Measurements from ENCODE around the gene GPR161. TPM values are rescaled to one million over a fixed set of nuclear protein-coding genes. Genes with fewer than 3 reads are reported as not detected.
A peak's percentile ranks its signal among the peaks of the same experiment; 100 is the strongest.

Gene GPR161
- total RNA-seq, 1 experiment from 2014 or later = 8.4 TPM

DNA sequence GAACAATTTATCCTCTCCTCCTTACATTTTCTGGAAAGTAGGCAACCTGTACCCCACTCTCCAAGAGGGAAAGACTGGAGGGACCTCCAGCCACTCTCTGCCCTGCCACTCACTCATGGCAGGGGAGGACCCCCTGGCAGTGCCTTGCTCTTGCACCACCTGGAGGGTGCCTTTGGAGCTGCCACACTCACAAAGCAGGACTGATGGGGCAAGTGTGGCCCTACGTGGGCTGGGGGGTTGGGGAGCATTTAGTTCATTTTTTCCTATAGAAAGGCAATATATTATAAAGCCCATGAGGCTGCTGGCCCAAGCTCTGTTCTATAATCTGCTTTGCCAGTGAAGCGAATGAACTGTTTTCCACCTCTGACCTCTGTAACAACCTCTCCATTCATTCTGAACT is 50.3 kb downstream of the GPR161 start:
- Mint-ChIP-seq H3K27ac (ENCODE audit: unreplicated experiment) (no peak overlapping the region), H3K36me3 (ENCODE audit: insufficient read depth, unreplicated experiment) (no peaks in the 10 kb centered on the region), H3K4me1 (ENCODE audit: low read depth, unreplicated experiment) (no peaks in the 10 kb centered on the region), H3K4me3 (ENCODE audit: low read depth, unreplicated experiment) (no peak overlapping the region), H3K27me3 (ENCODE audit: unreplicated experiment) (no peaks in the 10 kb centered on the region), H3K9me3 (ENCODE audit: low read depth, unreplicated experiment) (no peaks in the 10 kb centered on the region)
- no peak for DNase-seq
- TF ChIP-seq, protein P1, sequence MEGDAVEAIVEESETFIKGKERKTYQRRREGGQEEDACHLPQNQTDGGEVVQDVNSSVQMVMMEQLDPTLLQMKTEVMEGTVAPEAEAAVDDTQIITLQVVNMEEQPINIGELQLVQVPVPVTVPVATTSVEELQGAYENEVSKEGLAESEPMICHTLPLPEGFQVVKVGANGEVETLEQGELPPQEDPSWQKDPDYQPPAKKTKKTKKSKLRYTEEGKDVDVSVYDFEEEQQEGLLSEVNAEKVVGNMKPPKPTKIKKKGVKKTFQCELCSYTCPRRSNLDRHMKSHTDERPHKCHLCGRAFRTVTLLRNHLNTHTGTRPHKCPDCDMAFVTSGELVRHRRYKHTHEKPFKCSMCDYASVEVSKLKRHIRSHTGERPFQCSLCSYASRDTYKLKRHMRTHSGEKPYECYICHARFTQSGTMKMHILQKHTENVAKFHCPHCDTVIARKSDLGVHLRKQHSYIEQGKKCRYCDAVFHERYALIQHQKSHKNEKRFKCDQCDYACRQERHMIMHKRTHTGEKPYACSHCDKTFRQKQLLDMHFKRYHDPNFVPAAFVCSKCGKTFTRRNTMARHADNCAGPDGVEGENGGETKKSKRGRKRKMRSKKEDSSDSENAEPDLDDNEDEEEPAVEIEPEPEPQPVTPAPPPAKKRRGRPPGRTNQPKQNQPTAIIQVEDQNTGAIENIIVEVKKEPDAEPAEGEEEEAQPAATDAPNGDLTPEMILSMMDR (IDR thresholded peaks at IDR 0.05; ENCODE audit: unreplicated experiment) = no peak
- intact Hi-C loops (cut with micrococcal nuclease; ENCODE audit: unreplicated experiment) = no loop called here
- CTCF ChIA-PET = no interaction called here
- no TSS peak for BruUV-seq (replicated peaks)

GRCh38 chr1:168085401-168085872 is 51.3 kb downstream of the GPR161 start:
- H3K27me3 Mint-ChIP-seq (ENCODE audit: unreplicated experiment) = no peaks in the 10 kb centered on the region
- CTCF ChIA-PET = interaction anchor here (0.6 kb wide), 2 partner anchors 369 to 1425 kb away, joined by 3 read pairs; no protein-coding TSS in a partner anchor
- BruUV-seq (replicated peaks) = no TSS peak
- H3K4me1 Mint-ChIP-seq (ENCODE audit: low read depth, unreplicated experiment) = no peaks in the 10 kb centered on the region
- no peaks in the 10 kb centered on the region for H3K36me3 Mint-ChIP-seq (ENCODE audit: insufficient read depth, unreplicated experiment)
- TF ChIP-seq, protein P1 (IDR thresholded peaks at IDR 0.05; ENCODE audit: unreplicated experiment) = no peak
- no peak overlapping the region for H3K27ac Mint-ChIP-seq (ENCODE audit: unreplicated experiment)
- intact Hi-C loops (cut with micrococcal nuclease; ENCODE audit: unreplicated experiment) = no loop called here
- H3K4me3 Mint-ChIP-seq (ENCODE audit: low read depth, unreplicated experiment) = no peak overlapping the region
- H3K9me3 Mint-ChIP-seq (ENCODE audit: low read depth, unreplicated experiment) = no peaks in the 10 kb centered on the region
- no peak for DNase-seq

DNA sequence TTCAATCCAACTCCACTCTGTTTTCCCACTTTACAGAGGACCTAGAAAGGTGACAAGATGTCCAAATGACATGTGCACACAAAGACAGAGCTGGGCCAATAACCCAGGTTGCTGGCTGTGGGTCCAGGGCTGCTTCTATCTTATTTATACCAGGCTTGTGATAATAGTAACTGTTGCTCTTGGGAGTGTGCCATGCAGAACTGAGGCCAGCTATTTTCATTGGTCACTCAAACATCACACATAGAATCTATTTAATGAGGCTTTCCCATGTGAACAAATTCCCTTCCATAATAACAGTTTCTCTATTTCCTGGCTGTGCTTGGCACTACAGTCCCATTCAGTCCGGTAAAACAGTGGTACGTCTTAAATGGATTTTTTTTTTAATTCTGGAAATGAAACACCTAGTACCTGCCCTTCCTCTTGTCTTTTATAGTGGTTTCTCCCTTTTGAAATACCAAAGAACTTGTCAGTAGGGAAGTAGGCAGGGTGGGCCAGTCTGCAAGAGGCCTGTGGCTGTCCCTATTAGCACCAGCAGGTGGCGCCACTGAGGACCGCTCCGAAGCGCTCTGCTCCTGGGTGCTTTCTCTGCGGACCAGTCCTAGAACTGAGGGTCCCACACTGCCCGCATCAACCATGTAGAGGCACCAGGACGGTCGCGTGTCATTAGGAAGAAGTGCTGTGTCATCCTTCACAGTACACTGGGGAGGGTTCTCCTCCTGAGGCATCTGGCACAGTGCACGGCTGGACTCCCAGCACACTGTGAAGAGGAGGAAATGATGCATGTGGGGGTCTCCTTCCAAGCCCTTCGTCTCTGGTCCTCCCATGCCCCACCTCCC is 52.1 kb downstream of the GPR161 start:
- CTCF ChIA-PET = interaction anchor here (0.6 kb wide), 2 partner anchors 88 to 1426 kb away, joined by 3 to 8 read pairs; no protein-coding TSS in a partner anchor
- no peaks in the 10 kb centered on the region for H3K36me3 Mint-ChIP-seq (ENCODE audit: insufficient read depth, unreplicated experiment)
- DNase-seq = peak; percentile 55
- intact Hi-C loops (cut with micrococcal nuclease; ENCODE audit: unreplicated experiment) = loop anchor here (5.0 kb wide), 2 partner anchors 63 to 282 kb away; no protein-coding TSS in a partner anchor
- no peaks in the 10 kb centered on the region for H3K9me3 Mint-ChIP-seq (ENCODE audit: low read depth, unreplicated experiment)
- TF ChIP-seq, protein P1 (IDR thresholded peaks at IDR 0.05; ENCODE audit: unreplicated experiment) = peak; percentile 90
- H3K4me1 Mint-ChIP-seq (ENCODE audit: low read depth, unreplicated experiment) = no peaks in the 10 kb centered on the region
- no TSS peak for BruUV-seq (replicated peaks)
- H3K27me3 Mint-ChIP-seq (ENCODE audit: unreplicated experiment) = no peaks in the 10 kb centered on the region
- H3K4me3 Mint-ChIP-seq (ENCODE audit: low read depth, unreplicated experiment) = no peak overlapping the region
- H3K27ac Mint-ChIP-seq (ENCODE audit: unreplicated experiment) = no peak overlapping the region

GRCh38 chr1:168083456-168084325 is 53.0 kb downstream of the GPR161 start:
- Mint-ChIP-seq H3K27ac (ENCODE audit: unreplicated experiment) (no peak overlapping the region), H3K36me3 (ENCODE audit: insufficient read depth, unreplicated experiment) (no peaks in the 10 kb centered on the region), H3K27me3 (ENCODE audit: unreplicated experiment) (no peaks in the 10 kb centered on the region), H3K9me3 (ENCODE audit: low read depth, unreplicated experiment) (no peaks in the 10 kb centered on the region), H3K4me3 (ENCODE audit: low read depth, unreplicated experiment) (no peak overlapping the region), H3K4me1 (ENCODE audit: low read depth, unreplicated experiment) (no peaks in the 10 kb centered on the region)
- CTCF ChIA-PET = no interaction called here
- BruUV-seq (replicated peaks) = no TSS peak
- no peak for DNase-seq
- TF ChIP-seq, protein P1 (IDR thresholded peaks at IDR 0.05; ENCODE audit: unreplicated experiment) = no peak
- intact Hi-C loops (cut with micrococcal nuclease; ENCODE audit: unreplicated experiment) = loop anchor here (2.0 to 5.0 kb wide), 3 partner anchors 64 to 363 kb away; partner anchors contain the start of gene MPZL1
